Liver (tissue), 9 donors: Measurements from ENCODE around the gene ANKRD42. TPM values are rescaled to one million over a fixed set of nuclear protein-coding genes. Genes with fewer than 3 reads are reported as not detected.

Experiments
- DNase-seq: peaks from one replicate; pipeline ENCODE4 v3.0.0-alpha.2; 2017; ENCODE audit warnings: low spot score
- H3K27ac ChIP-seq, 2 donors: one replicate each; pipeline ENCODE4 v1.7.0; 2013; ENCODE audit warnings: inconsistent platforms in 2 of 2, low read length in 2 of 2, control low read depth in 1 of 2, low read depth in 1 of 2, mild to moderate bottlenecking in 1 of 2
- H3K27me3 ChIP-seq, 4 donors: one replicate each; pipeline versions ENCODE4 v1.6.1 to v1.7.0; 2013; ENCODE audit warnings: low read length in 3 of 4, inconsistent platforms in 1 of 4, mild to moderate bottlenecking in 1 of 4, moderate library complexity in 1 of 4; ENCODE audit not compliant: control insufficient read depth in 4 of 4, insufficient read depth in 4 of 4
- H3K36me3 ChIP-seq, 4 donors: one replicate each; pipeline versions ENCODE4 v1.6.1 to v1.7.0; 2013; ENCODE audit warnings: low read length in 3 of 4, mild to moderate bottlenecking in 3 of 4, low read depth in 1 of 4, moderate library complexity in 1 of 4; ENCODE audit not compliant: control insufficient read depth in 4 of 4, insufficient read depth in 3 of 4
- H3K4me1 ChIP-seq, 4 donors: one replicate each; pipeline versions ENCODE4 v1.6.1 to v1.7.0; 2013; ENCODE audit warnings: low read length in 3 of 4, mild to moderate bottlenecking in 3 of 4, moderate library complexity in 1 of 4; ENCODE audit not compliant: control insufficient read depth in 4 of 4, insufficient read depth in 4 of 4
- H3K4me3 ChIP-seq, 3 donors: one replicate each; pipeline versions ENCODE4 v1.6.1 to v1.7.0; 2013; ENCODE audit warnings: low read length in 3 of 3, control low read depth in 1 of 3, low read depth in 1 of 3, mild to moderate bottlenecking in 1 of 3
- H3K9ac ChIP-seq, 2 donors: one replicate each; pipeline ENCODE4 v1.7.0; 2013; ENCODE audit warnings: low read length in 2 of 2, mild to moderate bottlenecking in 2 of 2, moderate library complexity in 2 of 2, control low read depth in 1 of 2, low read depth in 1 of 2
- H3K9me3 ChIP-seq, 4 donors: one replicate each; pipeline versions ENCODE4 v1.6.1 to v1.7.0; 2013; ENCODE audit warnings: low read length in 3 of 4; ENCODE audit not compliant: control insufficient read depth in 4 of 4
- FOXA2 ChIP-seq: IDR thresholded peaks from 2 replicates; pipeline ENCODE4 v1.6.1; 2016; ENCODE audit warnings: antibody characterized with exemption
- GABPA ChIP-seq, 2 donors: IDR thresholded peaks in 1 of 2; conservative IDR thresholded peaks in 1 of 2; 2 replicates each; pipeline ENCODE4 v1.6.1; 2016; ENCODE audit warnings: antibody characterized with exemption in 2 of 2, mild to moderate bottlenecking in 1 of 2, moderate library complexity in 1 of 2
- HNF4A ChIP-seq, 2 donors: conservative IDR thresholded peaks; 2 replicates each; pipeline ENCODE4 v1.6.1; 2016; ENCODE audit warnings: antibody characterized with exemption in 2 of 2, mild to moderate bottlenecking in 2 of 2
- HNF4G ChIP-seq: IDR thresholded peaks from 2 replicates; pipeline ENCODE4 v1.6.1; 2016; ENCODE audit warnings: antibody characterized with exemption
- RAD21 ChIP-seq, 2 donors: IDR thresholded peaks; 2 replicates each; pipeline ENCODE4 v1.6.1; 2016; ENCODE audit warnings: antibody characterized with exemption in 2 of 2, mild to moderate bottlenecking in 2 of 2
- RXRA ChIP-seq, 2 donors: IDR thresholded peaks; 2 replicates each; pipeline ENCODE4 v1.6.1; 2017 to 2018; ENCODE audit warnings: antibody characterized with exemption in 2 of 2, mild to moderate bottlenecking in 1 of 2
- SP1 ChIP-seq: IDR thresholded peaks from 2 replicates; pipeline ENCODE4 v1.6.1; 2018; ENCODE audit warnings: antibody characterized with exemption, mild to moderate bottlenecking
- TAF1 ChIP-seq: conservative IDR thresholded peaks from 2 replicates; pipeline ENCODE4 v1.6.1; 2016; ENCODE audit warnings: antibody characterized with exemption, mild to moderate bottlenecking
- YY1 ChIP-seq: IDR thresholded peaks from 2 replicates; pipeline ENCODE4 v1.6.1; 2016; ENCODE audit warnings: antibody characterized with exemption, mild to moderate bottlenecking
- WGBS: extraction: QIAGEN DNeasy Blood & Tissue Kit; methylation state at CpG from one replicate; pipeline ENCODE4 v1.1.7; 2013; 5-methylcytosine and 5-hydroxymethylcytosine counted together
- polyA plus RNA-seq, 2 donors: library from polyadenylated mRNA; stranded (reverse) in 1 of 2; unstranded in 1 of 2; fragments of 200-250 nt in 1 of 2; fragments of >200 nt in 1 of 2; fragmentation: Nextera tagmentation in 1 of 2; extraction: Ambion mirVana in 1 of 2; gene quantifications; one replicate each; pipeline versions ENCODE4 v1.2.1 to v1.2.3, GENCODE V29; 2013 to 2015
- total RNA-seq, 2 donors: library from RNA; depleted of rRNA; stranded (reverse); fragments of >200 nt; gene quantifications; one replicate each; pipeline ENCODE4 v1.2.3, GENCODE V29; 2014
- TF ChIP-seq, protein P1 (sequence below): IDR thresholded peaks from 2 replicates; pipeline ENCODE4 v1.6.1; 2016; ENCODE audit warnings: antibody characterized with exemption
- TF ChIP-seq, protein P2 (sequence below): fragments of 150-350 bp; IDR thresholded peaks from 2 replicates; pipeline ENCODE4 v1.5.1; 2017; ENCODE audit warnings: improper control_type of control experiment, low read depth, low read length; ENCODE audit not compliant: missing input control
- TF ChIP-seq, protein P3 (sequence below): IDR thresholded peaks from 2 replicates; pipeline ENCODE4 v1.6.1; 2016; ENCODE audit warnings: antibody characterized with exemption, mild to moderate bottlenecking
- donor health status: healthy.
- donor health status: healthy.
- donor health status: healthy.
- donor health status: healthy.
- donor health status: healthy.

The ANKRD42 gene
- total and polyA plus RNA-seq, 4 donors, result 2.0 to 4.9 (median 2.4) TPM

DNA sequence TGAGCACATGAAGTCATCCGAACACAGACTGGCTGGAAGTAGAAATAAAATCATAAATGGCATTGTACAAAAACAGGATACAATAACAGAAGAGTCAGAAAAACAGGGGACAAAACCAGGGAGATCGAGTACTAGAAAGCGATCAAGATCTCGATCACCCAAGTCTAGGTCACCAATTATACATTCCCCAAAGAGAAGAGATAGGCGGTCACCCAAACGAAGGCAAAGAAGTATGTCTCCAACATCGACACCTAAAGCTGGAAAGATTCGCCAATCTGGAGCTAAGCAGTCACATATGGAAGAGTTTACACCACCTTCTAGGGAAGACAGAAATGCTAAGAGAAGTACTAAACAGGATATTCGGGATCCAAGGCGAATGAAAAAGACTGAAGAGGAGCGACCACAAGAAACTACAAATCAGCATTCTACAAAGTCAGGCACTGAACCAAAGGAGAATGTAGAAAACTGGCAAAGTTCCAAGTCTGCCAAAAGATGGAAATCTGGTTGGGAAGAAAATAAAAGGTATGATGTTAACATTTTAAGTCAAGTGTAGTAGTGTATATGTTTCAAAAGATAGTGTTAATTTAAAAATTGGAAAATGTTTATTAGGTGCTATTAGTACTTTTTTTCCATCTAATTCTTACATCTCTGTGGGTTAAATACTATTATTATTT is 27.2 kb upstream of the ANKRD42 start:
- Histone ChIP-seq H3K27me3 (no peaks in the 10 kb centered on the region), H3K4me3 (no peak overlapping the region), H3K36me3 (peaks cover 18 to 52% (median 33%) of the 10 kb centered on the region in 4 donors), H3K27ac (no peak overlapping the region), H3K4me1 (peaks cover 7 to 26% (median 17%) of the 10 kb centered on the region in 4 donors), H3K9ac (no peak overlapping the region), H3K9me3 (no peaks in the 10 kb centered on the region)
- no peak for DNase-seq
- WGBS, result 95% methylated on average over 11 of the region's 11 CpGs
- TF ChIP-seq, protein P1, sequence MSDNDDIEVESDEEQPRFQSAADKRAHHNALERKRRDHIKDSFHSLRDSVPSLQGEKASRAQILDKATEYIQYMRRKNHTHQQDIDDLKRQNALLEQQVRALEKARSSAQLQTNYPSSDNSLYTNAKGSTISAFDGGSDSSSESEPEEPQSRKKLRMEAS, result no peak
- no peak for TF ChIP-seq RXRA (IDR thresholded peaks at IDR 0.05)
- TF ChIP-seq HNF4G, result no peak
- TF ChIP-seq TAF1, result no peak
- TF ChIP-seq, protein P2, sequence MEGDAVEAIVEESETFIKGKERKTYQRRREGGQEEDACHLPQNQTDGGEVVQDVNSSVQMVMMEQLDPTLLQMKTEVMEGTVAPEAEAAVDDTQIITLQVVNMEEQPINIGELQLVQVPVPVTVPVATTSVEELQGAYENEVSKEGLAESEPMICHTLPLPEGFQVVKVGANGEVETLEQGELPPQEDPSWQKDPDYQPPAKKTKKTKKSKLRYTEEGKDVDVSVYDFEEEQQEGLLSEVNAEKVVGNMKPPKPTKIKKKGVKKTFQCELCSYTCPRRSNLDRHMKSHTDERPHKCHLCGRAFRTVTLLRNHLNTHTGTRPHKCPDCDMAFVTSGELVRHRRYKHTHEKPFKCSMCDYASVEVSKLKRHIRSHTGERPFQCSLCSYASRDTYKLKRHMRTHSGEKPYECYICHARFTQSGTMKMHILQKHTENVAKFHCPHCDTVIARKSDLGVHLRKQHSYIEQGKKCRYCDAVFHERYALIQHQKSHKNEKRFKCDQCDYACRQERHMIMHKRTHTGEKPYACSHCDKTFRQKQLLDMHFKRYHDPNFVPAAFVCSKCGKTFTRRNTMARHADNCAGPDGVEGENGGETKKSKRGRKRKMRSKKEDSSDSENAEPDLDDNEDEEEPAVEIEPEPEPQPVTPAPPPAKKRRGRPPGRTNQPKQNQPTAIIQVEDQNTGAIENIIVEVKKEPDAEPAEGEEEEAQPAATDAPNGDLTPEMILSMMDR, result no peak

DNA sequence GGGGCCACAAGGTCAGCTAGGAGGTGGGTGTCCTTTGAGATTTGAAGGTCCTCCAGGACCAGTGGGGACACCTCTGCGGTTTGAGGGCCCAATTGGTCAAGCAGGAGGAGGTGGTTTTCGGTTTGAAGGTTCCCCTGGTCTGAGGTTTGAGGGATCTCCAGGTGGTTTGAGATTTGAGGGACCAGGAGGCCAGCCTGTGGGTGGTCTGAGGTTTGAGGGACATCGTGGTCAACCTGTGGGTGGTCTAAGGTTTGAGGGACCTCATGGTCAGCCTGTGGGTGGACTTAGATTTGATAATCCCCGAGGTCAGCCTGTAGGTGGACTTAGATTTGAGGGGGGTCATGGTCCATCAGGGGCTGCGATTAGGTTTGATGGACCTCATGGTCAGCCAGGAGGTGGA is 24.8 kb upstream of the ANKRD42 start:
- no peak overlapping the region for H3K27ac ChIP-seq
- WGBS, result 98% methylated on average over 5 of the region's 5 CpGs
- H3K36me3 ChIP-seq, result peaks cover 19 to 54% (median 33%) of the 10 kb centered on the region in 4 donors
- no peak overlapping the region for H3K9ac ChIP-seq
- no peak overlapping the region for H3K4me3 ChIP-seq
- H3K4me1 ChIP-seq, result peaks cover 7 to 19% (median 14%) of the 10 kb centered on the region in 4 donors
- no peaks in the 10 kb centered on the region for H3K27me3 ChIP-seq
- no peak for DNase-seq
- TF ChIP-seq, protein P3, sequence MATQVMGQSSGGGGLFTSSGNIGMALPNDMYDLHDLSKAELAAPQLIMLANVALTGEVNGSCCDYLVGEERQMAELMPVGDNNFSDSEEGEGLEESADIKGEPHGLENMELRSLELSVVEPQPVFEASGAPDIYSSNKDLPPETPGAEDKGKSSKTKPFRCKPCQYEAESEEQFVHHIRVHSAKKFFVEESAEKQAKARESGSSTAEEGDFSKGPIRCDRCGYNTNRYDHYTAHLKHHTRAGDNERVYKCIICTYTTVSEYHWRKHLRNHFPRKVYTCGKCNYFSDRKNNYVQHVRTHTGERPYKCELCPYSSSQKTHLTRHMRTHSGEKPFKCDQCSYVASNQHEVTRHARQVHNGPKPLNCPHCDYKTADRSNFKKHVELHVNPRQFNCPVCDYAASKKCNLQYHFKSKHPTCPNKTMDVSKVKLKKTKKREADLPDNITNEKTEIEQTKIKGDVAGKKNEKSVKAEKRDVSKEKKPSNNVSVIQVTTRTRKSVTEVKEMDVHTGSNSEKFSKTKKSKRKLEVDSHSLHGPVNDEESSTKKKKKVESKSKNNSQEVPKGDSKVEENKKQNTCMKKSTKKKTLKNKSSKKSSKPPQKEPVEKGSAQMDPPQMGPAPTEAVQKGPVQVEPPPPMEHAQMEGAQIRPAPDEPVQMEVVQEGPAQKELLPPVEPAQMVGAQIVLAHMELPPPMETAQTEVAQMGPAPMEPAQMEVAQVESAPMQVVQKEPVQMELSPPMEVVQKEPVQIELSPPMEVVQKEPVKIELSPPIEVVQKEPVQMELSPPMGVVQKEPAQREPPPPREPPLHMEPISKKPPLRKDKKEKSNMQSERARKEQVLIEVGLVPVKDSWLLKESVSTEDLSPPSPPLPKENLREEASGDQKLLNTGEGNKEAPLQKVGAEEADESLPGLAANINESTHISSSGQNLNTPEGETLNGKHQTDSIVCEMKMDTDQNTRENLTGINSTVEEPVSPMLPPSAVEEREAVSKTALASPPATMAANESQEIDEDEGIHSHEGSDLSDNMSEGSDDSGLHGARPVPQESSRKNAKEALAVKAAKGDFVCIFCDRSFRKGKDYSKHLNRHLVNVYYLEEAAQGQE, result no peak
- TF ChIP-seq SP1 (no peak), HNF4A (conservative IDR thresholded peaks at IDR 0.05) (no peak), YY1 (no peak), GABPA (IDR thresholded peaks at IDR 0.05 in 1 of 2, conservative IDR thresholded peaks at IDR 0.05 in 1 of 2) (no peak), TAF1 (no peak)
- TF ChIP-seq, protein P1, result no peak
- no peaks in the 10 kb centered on the region for H3K9me3 ChIP-seq

DNA sequence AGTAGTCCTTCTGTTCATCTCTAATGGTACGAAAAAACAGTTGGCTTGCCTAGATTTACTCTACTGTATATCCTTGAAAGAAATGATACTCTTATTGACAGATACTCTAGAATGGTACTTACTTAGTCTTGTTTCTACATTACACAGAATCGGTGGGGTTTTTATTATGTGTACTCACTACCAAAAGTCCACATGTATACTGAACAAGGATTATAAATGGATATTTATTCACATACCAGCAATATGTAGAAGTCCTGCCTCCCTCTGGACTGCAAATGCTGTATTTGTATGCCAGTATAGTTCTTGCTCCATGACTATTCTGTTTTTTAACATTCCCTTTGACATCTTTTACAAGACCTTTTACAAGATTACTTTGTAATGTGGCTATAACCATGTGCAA is 22.6 kb upstream of the ANKRD42 start:
- Histone ChIP-seq H3K27me3 (no peaks in the 10 kb centered on the region), H3K4me1 (peaks cover 7 to 21% (median 14%) of the 10 kb centered on the region in 4 donors), H3K4me3 (peak overlapping the region in 1 of 3 donors; percentile 15), H3K27ac (no peak overlapping the region), H3K9me3 (no peaks in the 10 kb centered on the region), H3K36me3 (peaks cover 15 to 50% (median 34%) of the 10 kb centered on the region in 4 donors), H3K9ac (no peak overlapping the region)
- DNase-seq, result no peak
- TF ChIP-seq HNF4G, result no peak
- TF ChIP-seq FOXA2, result no peak
- TF ChIP-seq, protein P3, result no peak
- no peak for TF ChIP-seq TAF1
- no peak for TF ChIP-seq GABPA (IDR thresholded peaks at IDR 0.05 in 1 of 2, conservative IDR thresholded peaks at IDR 0.05 in 1 of 2)
- no peak for TF ChIP-seq RAD21 (IDR thresholded peaks at IDR 0.05)
- 77% methylated on average over 2 of the region's 2 CpGs for WGBS
